A673 (cell line): ENCODE data around the gene RAD1. TPM values are rescaled to one million over a fixed set of nuclear protein-coding genes. Genes with fewer than 3 reads are reported as not detected.

ENCODE experiments used
- BruUV-seq: library from RNA; stranded (reverse); fragments of 400-500 nt; replicated peaks from 2 replicates; lab custom pipeline; 2021; lab: Mats Ljungman, UMichigan
- CTCF ChIA-PET: fragments of 300-600 bp; sonication (Branson Sonifier 250); formaldehyde crosslinking; loops from one replicate; lab custom pipeline; 2022; ENCODE audit warnings: antibody characterized with exemption; lab: Charles Lee
- POLR2A ChIA-PET: fragments of 300-600 bp; sonication (Branson Sonifier 250); formaldehyde crosslinking; loops from one replicate; lab custom pipeline; 2022; ENCODE audit warnings: antibody characterized with exemption; ENCODE audit not compliant: low non-redundant PET; lab: Charles Lee
- DNase-seq: peaks from one replicate; pipeline ENCODE4 v3.0.0-alpha.2; 2015; ENCODE audit warnings: low spot score
- H3K27ac ChIP-seq: fragments of 200-600 bp; sonication (generic); 2 replicates; pipeline ENCODE4 v1.5.1; 2016; ENCODE audit warnings: mixed run types, low read depth, mild to moderate bottlenecking, mixed read lengths, antibody characterized with exemption, low read length; ENCODE audit not compliant: poor library complexity, severe bottlenecking
- H3K27me3 ChIP-seq: fragments of 200-600 bp; sonication (generic); replicated peaks from 2 replicates; pipeline ENCODE4 v1.6.1; 2017; ENCODE audit warnings: mixed run types, low read depth, mild to moderate bottlenecking, mixed read lengths, antibody characterized with exemption, low read length; ENCODE audit not compliant: insufficient read depth, poor library complexity
- H3K36me3 ChIP-seq: fragments of 200-600 bp; sonication (generic); 2 replicates; pipeline ENCODE4 v1.6.1; 2016; ENCODE audit warnings: mixed run types, mild to moderate bottlenecking, mixed read lengths, antibody characterized with exemption, low read length; ENCODE audit not compliant: insufficient read depth, poor library complexity, severe bottlenecking
- H3K4me1 ChIP-seq: fragments of 200-600 bp; sonication (generic); 2 replicates; pipeline ENCODE4 v1.6.1; 2017; ENCODE audit warnings: mixed run types, mild to moderate bottlenecking, mixed read lengths, antibody characterized with exemption, low read length; ENCODE audit not compliant: insufficient read depth, poor library complexity, severe bottlenecking
- H3K4me3 ChIP-seq: fragments of 200-600 bp; sonication (generic); 2 replicates; pipeline ENCODE4 v1.5.1; 2016; ENCODE audit warnings: low read depth, mixed run types, mild to moderate bottlenecking, mixed read lengths, low read length; ENCODE audit not compliant: poor library complexity, severe bottlenecking
- H3K9me3 ChIP-seq: fragments of 200-600 bp; sonication (generic); 2 replicates; pipeline ENCODE4 v1.6.1; 2016; ENCODE audit warnings: mixed run types, low read depth, mild to moderate bottlenecking, mixed read lengths, antibody characterized with exemption, low read length; ENCODE audit not compliant: poor library complexity, severe bottlenecking
- EZH2 ChIP-seq: fragments of 200-600 bp; sonication (generic); IDR thresholded peaks from 2 replicates; pipeline ENCODE4 v1.6.1; 2017; ENCODE audit warnings: borderline replicate concordance, low read depth, mild to moderate bottlenecking, mixed read lengths, antibody characterized with exemption, low read length; ENCODE audit not compliant: poor library complexity, severe bottlenecking
- intact Hi-C: fragments of 100-400 bp; cut with micrococcal nuclease; formaldehyde crosslinking; loops from one replicate; pipeline ENCODE4 v1.10.0; 2022; ENCODE audit not compliant: unreplicated experiment
- total RNA-seq: library from RNA; stranded (reverse); gene quantifications from 2 replicates; pipeline ENCODE4 v1.2.3, GENCODE V29; 2021
- TF ChIP-seq, protein P1 (sequence below): fragments of 300-800, 200-600 bp; sonication (generic); conservative IDR thresholded peaks from 2 replicates; pipeline ENCODE4 v1.5.1; 2017; ENCODE audit warnings: low read depth, mild to moderate bottlenecking, antibody characterized with exemption, low read length, moderate library complexity, mixed read lengths

RAD1 gene
- total RNA-seq, 1 experiment from 2014 or later = 40.8 TPM

DNA sequence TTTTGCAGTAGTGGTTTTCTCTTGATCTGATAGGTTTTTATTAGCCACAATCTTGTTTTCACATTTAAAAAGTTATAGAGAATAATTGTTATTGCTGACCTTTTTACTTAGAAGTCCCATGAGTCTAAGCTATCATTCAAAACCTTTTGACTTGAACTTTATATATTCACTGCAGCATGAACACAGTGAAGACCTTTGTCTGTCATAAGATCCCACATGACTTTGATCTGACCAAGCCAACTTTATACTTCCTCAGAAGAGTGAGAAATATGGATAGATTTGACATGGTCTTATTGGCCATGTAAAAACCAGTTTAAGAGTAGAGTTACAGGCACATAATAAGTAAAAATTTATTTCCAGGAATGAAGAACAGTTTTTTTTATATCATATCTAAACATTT lies 34.1 kb downstream of the RAD1 start:
- no peaks in the 10 kb centered on the region for H3K36me3 ChIP-seq
- TF ChIP-seq, protein P1, sequence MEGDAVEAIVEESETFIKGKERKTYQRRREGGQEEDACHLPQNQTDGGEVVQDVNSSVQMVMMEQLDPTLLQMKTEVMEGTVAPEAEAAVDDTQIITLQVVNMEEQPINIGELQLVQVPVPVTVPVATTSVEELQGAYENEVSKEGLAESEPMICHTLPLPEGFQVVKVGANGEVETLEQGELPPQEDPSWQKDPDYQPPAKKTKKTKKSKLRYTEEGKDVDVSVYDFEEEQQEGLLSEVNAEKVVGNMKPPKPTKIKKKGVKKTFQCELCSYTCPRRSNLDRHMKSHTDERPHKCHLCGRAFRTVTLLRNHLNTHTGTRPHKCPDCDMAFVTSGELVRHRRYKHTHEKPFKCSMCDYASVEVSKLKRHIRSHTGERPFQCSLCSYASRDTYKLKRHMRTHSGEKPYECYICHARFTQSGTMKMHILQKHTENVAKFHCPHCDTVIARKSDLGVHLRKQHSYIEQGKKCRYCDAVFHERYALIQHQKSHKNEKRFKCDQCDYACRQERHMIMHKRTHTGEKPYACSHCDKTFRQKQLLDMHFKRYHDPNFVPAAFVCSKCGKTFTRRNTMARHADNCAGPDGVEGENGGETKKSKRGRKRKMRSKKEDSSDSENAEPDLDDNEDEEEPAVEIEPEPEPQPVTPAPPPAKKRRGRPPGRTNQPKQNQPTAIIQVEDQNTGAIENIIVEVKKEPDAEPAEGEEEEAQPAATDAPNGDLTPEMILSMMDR = no peak
- TF ChIP-seq EZH2 = no peak
- CTCF ChIA-PET = no interaction called here
- H3K27me3 ChIP-seq = peaks cover 11% of the 10 kb centered on the region
- DNase-seq = no peak
- intact Hi-C loops = no loop called here
- no peaks in the 10 kb centered on the region for H3K4me1 ChIP-seq
- POLR2A ChIA-PET = no interaction called here
- no TSS peak for BruUV-seq
- H3K27ac ChIP-seq = no peak overlapping the region
- no peak overlapping the region for H3K4me3 ChIP-seq
- H3K9me3 ChIP-seq = peaks cover 3% of the 10 kb centered on the region

DNA sequence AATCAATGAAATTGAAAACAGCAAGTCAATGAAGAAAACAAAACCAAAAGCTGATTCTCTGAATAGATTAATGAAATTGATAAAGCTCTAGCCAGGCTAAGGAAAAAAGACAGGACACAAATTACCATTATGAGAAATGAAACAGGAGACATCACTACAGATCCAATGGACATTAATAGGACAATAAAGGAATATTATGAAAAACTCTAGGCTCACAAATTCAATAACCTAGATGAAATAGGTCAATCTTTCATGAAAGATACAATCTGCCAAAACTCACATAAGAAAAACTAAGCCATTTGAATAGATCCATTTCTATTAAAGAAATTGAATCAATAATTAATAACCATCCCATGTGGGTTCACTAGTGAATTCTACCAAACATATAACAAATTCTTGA lies 39.0 kb downstream of the RAD1 start:
- DNase-seq = no peak
- Histone ChIP-seq H3K27ac (no peak overlapping the region), H3K9me3 (peaks cover 4% of the 10 kb centered on the region), H3K27me3 (peaks cover under 1% of the 10 kb centered on the region), H3K4me1 (no peaks in the 10 kb centered on the region), H3K36me3 (no peaks in the 10 kb centered on the region), H3K4me3 (no peak overlapping the region)
- intact Hi-C loops = no loop called here
- BruUV-seq = no TSS peak
- TF ChIP-seq, protein P1 = no peak
- TF ChIP-seq EZH2 = no peak
- POLR2A ChIA-PET = interaction anchor here (0.6 kb wide), 1 partner anchor 18 kb away, joined by 5 read pairs; no protein-coding TSS in a partner anchor
- CTCF ChIA-PET = no interaction called here

DNA sequence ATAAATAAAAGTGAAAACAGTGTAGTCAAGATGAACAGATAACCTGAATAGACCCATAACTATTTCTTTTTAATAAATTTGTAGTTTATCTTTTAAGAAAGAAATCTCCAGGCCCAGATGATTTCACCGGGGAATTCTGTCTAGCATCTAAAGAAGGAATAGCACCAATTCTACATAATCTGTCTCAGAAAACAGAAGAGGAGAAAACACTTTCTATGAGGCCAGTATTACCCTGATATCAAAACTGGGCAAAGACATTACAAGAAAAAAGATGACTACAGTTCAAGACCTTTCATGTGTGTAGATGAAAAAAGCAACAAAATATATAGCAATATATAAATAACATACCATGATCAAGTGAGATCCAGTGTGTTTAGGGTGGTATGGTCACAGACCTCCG lies 44.9 kb downstream of the RAD1 start:
- Histone ChIP-seq H3K9me3 (no peaks in the 10 kb centered on the region), H3K27ac (no peak overlapping the region), H3K4me1 (no peaks in the 10 kb centered on the region), H3K36me3 (no peaks in the 10 kb centered on the region), H3K27me3 (no peaks in the 10 kb centered on the region), H3K4me3 (no peak overlapping the region)
- no TSS peak for BruUV-seq
- no peak for DNase-seq
- TF ChIP-seq, protein P1 = no peak
- no peak for TF ChIP-seq EZH2
- intact Hi-C loops = no loop called here
- CTCF ChIA-PET = no interaction called here
- POLR2A ChIA-PET = no interaction called here
